Liver (tissue), 9 donors: Measurements from ENCODE around the gene ARHGAP23. TPM values are rescaled to one million over a fixed set of nuclear protein-coding genes. Genes with fewer than 3 reads are reported as not detected.

ENCODE experiments used
- DNase-seq: peaks from one replicate; pipeline ENCODE4 v3.0.0-alpha.2; 2017; ENCODE audit warnings: low spot score
- H3K27ac ChIP-seq, 2 donors: one replicate each; pipeline ENCODE4 v1.7.0; 2013; ENCODE audit warnings: inconsistent platforms in 2 of 2, low read length in 2 of 2, control low read depth in 1 of 2, low read depth in 1 of 2, mild to moderate bottlenecking in 1 of 2
- H3K27me3 ChIP-seq, 4 donors: one replicate each; pipeline versions ENCODE4 v1.6.1 to v1.7.0; 2013; ENCODE audit warnings: low read length in 3 of 4, inconsistent platforms in 1 of 4, mild to moderate bottlenecking in 1 of 4, moderate library complexity in 1 of 4; ENCODE audit not compliant: control insufficient read depth in 4 of 4, insufficient read depth in 4 of 4
- H3K36me3 ChIP-seq, 4 donors: one replicate each; pipeline versions ENCODE4 v1.6.1 to v1.7.0; 2013; ENCODE audit warnings: low read length in 3 of 4, mild to moderate bottlenecking in 3 of 4, low read depth in 1 of 4, moderate library complexity in 1 of 4; ENCODE audit not compliant: control insufficient read depth in 4 of 4, insufficient read depth in 3 of 4
- H3K4me1 ChIP-seq, 4 donors: one replicate each; pipeline versions ENCODE4 v1.6.1 to v1.7.0; 2013; ENCODE audit warnings: low read length in 3 of 4, mild to moderate bottlenecking in 3 of 4, moderate library complexity in 1 of 4; ENCODE audit not compliant: control insufficient read depth in 4 of 4, insufficient read depth in 4 of 4
- H3K4me3 ChIP-seq, 3 donors: one replicate each; pipeline versions ENCODE4 v1.6.1 to v1.7.0; 2013; ENCODE audit warnings: low read length in 3 of 3, control low read depth in 1 of 3, low read depth in 1 of 3, mild to moderate bottlenecking in 1 of 3
- H3K9ac ChIP-seq, 2 donors: one replicate each; pipeline ENCODE4 v1.7.0; 2013; ENCODE audit warnings: low read length in 2 of 2, mild to moderate bottlenecking in 2 of 2, moderate library complexity in 2 of 2, control low read depth in 1 of 2, low read depth in 1 of 2
- H3K9me3 ChIP-seq, 4 donors: one replicate each; pipeline versions ENCODE4 v1.6.1 to v1.7.0; 2013; ENCODE audit warnings: low read length in 3 of 4; ENCODE audit not compliant: control insufficient read depth in 4 of 4
- EGR1 ChIP-seq, 2 donors: IDR thresholded peaks; 2 replicates each; pipeline ENCODE4 v1.6.1; 2016 to 2018; ENCODE audit warnings: antibody characterized with exemption in 2 of 2, low read depth in 2 of 2
- FOXA1 ChIP-seq: IDR thresholded peaks from 2 replicates; pipeline ENCODE4 v1.6.1; 2016; ENCODE audit warnings: antibody characterized with exemption
- FOXA2 ChIP-seq: IDR thresholded peaks from 2 replicates; pipeline ENCODE4 v1.6.1; 2016; ENCODE audit warnings: antibody characterized with exemption
- GABPA ChIP-seq, 2 donors: IDR thresholded peaks in 1 of 2; conservative IDR thresholded peaks in 1 of 2; 2 replicates each; pipeline ENCODE4 v1.6.1; 2016; ENCODE audit warnings: antibody characterized with exemption in 2 of 2, mild to moderate bottlenecking in 1 of 2, moderate library complexity in 1 of 2
- HNF4A ChIP-seq, 2 donors: conservative IDR thresholded peaks; 2 replicates each; pipeline ENCODE4 v1.6.1; 2016; ENCODE audit warnings: antibody characterized with exemption in 2 of 2, mild to moderate bottlenecking in 2 of 2
- HNF4G ChIP-seq: IDR thresholded peaks from 2 replicates; pipeline ENCODE4 v1.6.1; 2016; ENCODE audit warnings: antibody characterized with exemption
- JUND ChIP-seq, 2 donors: IDR thresholded peaks; 2 replicates each; pipeline ENCODE4 v1.6.1; 2016; ENCODE audit warnings: antibody characterized with exemption in 2 of 2
- MAX ChIP-seq: IDR thresholded peaks from 2 replicates; pipeline ENCODE4 v1.6.1; 2016; ENCODE audit warnings: antibody characterized with exemption
- RAD21 ChIP-seq, 2 donors: IDR thresholded peaks; 2 replicates each; pipeline ENCODE4 v1.6.1; 2016; ENCODE audit warnings: antibody characterized with exemption in 2 of 2, mild to moderate bottlenecking in 2 of 2
- REST ChIP-seq: IDR thresholded peaks from 2 replicates; pipeline ENCODE4 v1.6.1; 2016; ENCODE audit warnings: antibody characterized with exemption, mild to moderate bottlenecking
- RXRA ChIP-seq, 2 donors: IDR thresholded peaks; 2 replicates each; pipeline ENCODE4 v1.6.1; 2017 to 2018; ENCODE audit warnings: antibody characterized with exemption in 2 of 2, mild to moderate bottlenecking in 1 of 2
- SP1 ChIP-seq: IDR thresholded peaks from 2 replicates; pipeline ENCODE4 v1.6.1; 2018; ENCODE audit warnings: antibody characterized with exemption, mild to moderate bottlenecking
- TAF1 ChIP-seq: conservative IDR thresholded peaks from 2 replicates; pipeline ENCODE4 v1.6.1; 2016; ENCODE audit warnings: antibody characterized with exemption, mild to moderate bottlenecking
- YY1 ChIP-seq: IDR thresholded peaks from 2 replicates; pipeline ENCODE4 v1.6.1; 2016; ENCODE audit warnings: antibody characterized with exemption, mild to moderate bottlenecking
- WGBS: extraction: QIAGEN DNeasy Blood & Tissue Kit; methylation state at CpG from one replicate; pipeline ENCODE4 v1.1.7; 2013; 5-methylcytosine and 5-hydroxymethylcytosine counted together
- polyA plus RNA-seq, 2 donors: library from polyadenylated mRNA; stranded (reverse) in 1 of 2; unstranded in 1 of 2; fragments of 200-250 nt in 1 of 2; fragments of >200 nt in 1 of 2; fragmentation: Nextera tagmentation in 1 of 2; extraction: Ambion mirVana in 1 of 2; gene quantifications; one replicate each; pipeline versions ENCODE4 v1.2.1 to v1.2.3, GENCODE V29; 2013 to 2015
- total RNA-seq, 2 donors: library from RNA; depleted of rRNA; stranded (reverse); fragments of >200 nt; gene quantifications; one replicate each; pipeline ENCODE4 v1.2.3, GENCODE V29; 2014
- TF ChIP-seq, protein P1 (sequence below): fragments of 150-350 bp; IDR thresholded peaks from 2 replicates; pipeline ENCODE4 v1.5.1; 2017; ENCODE audit warnings: improper control_type of control experiment, low read depth, low read length; ENCODE audit not compliant: missing input control
- TF ChIP-seq, protein P2 (sequence below): IDR thresholded peaks from 2 replicates; pipeline ENCODE4 v1.6.1; 2016; ENCODE audit warnings: antibody characterized with exemption
- TF ChIP-seq, protein P3 (sequence below): IDR thresholded peaks from 2 replicates; pipeline ENCODE4 v1.6.1; 2016; ENCODE audit warnings: antibody characterized with exemption
- donor health status: healthy.
- donor health status: healthy.
- donor health status: healthy.
- donor health status: healthy.
- donor health status: healthy.

Gene ARHGAP23
- total and polyA plus RNA-seq, 4 donors: 0.28 to 31.8 (median 4.6) TPM

GRCh38 chr17:38549285-38549684, 121.0 kb downstream of the ARHGAP23 start:
- DNase-seq: no peak
- Histone ChIP-seq H3K36me3 (peaks cover 0 to 6% (median 0%) of the 10 kb centered on the region in 4 donors), H3K4me1 (no peaks in the 10 kb centered on the region), H3K9me3 (no peaks in the 10 kb centered on the region), H3K27me3 (no peaks in the 10 kb centered on the region), H3K4me3 (no peak overlapping the region), H3K9ac (no peak overlapping the region), H3K27ac (no peak overlapping the region)
- 91% methylated on average over 4 of the region's 4 CpGs for WGBS
- TF ChIP-seq, protein P1, sequence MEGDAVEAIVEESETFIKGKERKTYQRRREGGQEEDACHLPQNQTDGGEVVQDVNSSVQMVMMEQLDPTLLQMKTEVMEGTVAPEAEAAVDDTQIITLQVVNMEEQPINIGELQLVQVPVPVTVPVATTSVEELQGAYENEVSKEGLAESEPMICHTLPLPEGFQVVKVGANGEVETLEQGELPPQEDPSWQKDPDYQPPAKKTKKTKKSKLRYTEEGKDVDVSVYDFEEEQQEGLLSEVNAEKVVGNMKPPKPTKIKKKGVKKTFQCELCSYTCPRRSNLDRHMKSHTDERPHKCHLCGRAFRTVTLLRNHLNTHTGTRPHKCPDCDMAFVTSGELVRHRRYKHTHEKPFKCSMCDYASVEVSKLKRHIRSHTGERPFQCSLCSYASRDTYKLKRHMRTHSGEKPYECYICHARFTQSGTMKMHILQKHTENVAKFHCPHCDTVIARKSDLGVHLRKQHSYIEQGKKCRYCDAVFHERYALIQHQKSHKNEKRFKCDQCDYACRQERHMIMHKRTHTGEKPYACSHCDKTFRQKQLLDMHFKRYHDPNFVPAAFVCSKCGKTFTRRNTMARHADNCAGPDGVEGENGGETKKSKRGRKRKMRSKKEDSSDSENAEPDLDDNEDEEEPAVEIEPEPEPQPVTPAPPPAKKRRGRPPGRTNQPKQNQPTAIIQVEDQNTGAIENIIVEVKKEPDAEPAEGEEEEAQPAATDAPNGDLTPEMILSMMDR: no peak
- TF ChIP-seq, protein P2, sequence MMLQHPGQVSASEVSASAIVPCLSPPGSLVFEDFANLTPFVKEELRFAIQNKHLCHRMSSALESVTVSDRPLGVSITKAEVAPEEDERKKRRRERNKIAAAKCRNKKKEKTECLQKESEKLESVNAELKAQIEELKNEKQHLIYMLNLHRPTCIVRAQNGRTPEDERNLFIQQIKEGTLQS: no peak
- TF ChIP-seq TAF1 (no peak), RXRA (IDR thresholded peaks at IDR 0.05) (no peak), GABPA (IDR thresholded peaks at IDR 0.05 in 1 of 2, conservative IDR thresholded peaks at IDR 0.05 in 1 of 2) (no peak), FOXA2 (no peak), SP1 (no peak), EGR1 (IDR thresholded peaks at IDR 0.05; ENCODE audit: low read depth in 2 of 2) (no peak), YY1 (no peak), RAD21 (IDR thresholded peaks at IDR 0.05) (no peak), FOXA1 (no peak), JUND (IDR thresholded peaks at IDR 0.05) (no peak), HNF4A (conservative IDR thresholded peaks at IDR 0.05) (no peak), HNF4G (no peak), MAX (no peak), REST (no peak)
- TF ChIP-seq, protein P3, sequence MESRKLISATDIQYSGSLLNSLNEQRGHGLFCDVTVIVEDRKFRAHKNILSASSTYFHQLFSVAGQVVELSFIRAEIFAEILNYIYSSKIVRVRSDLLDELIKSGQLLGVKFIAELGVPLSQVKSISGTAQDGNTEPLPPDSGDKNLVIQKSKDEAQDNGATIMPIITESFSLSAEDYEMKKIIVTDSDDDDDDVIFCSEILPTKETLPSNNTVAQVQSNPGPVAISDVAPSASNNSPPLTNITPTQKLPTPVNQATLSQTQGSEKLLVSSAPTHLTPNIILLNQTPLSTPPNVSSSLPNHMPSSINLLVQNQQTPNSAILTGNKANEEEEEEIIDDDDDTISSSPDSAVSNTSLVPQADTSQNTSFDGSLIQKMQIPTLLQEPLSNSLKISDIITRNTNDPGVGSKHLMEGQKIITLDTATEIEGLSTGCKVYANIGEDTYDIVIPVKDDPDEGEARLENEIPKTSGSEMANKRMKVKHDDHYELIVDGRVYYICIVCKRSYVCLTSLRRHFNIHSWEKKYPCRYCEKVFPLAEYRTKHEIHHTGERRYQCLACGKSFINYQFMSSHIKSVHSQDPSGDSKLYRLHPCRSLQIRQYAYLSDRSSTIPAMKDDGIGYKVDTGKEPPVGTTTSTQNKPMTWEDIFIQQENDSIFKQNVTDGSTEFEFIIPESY: no peak
